Caco-2 (cell line): ENCODE results near the gene COX17. TPM values are rescaled to one million over a fixed set of nuclear protein-coding genes. Genes with fewer than 3 reads are reported as not detected.

Experiments used
- BruUV-seq: library from RNA; stranded (reverse); fragments of 400-500 nt; replicated peaks from 2 replicates; lab custom pipeline; 2021; lab: Mats Ljungman, UMichigan
- CTCF ChIA-PET: fragments of 300-600 bp; sonication (Branson Sonifier 250); formaldehyde crosslinking; loops from one replicate; lab custom pipeline; 2022; ENCODE audit warnings: antibody characterized with exemption; lab: Charles Lee
- POLR2A ChIA-PET: fragments of 300-600 bp; sonication (Branson Sonifier 250); formaldehyde crosslinking; loops from one replicate; lab custom pipeline; 2022; ENCODE audit warnings: antibody characterized with exemption; lab: Charles Lee
- DNase-seq, 2 experiments: peaks; one replicate each; pipeline versions ENCODE4 v3.0.0 to v3.0.0-alpha.2; 2020 to 2022
- H3K27me3 ChIP-seq: replicated peaks from 2 replicates; pipeline ENCODE4 v1.6.0; 2011; ENCODE audit warnings: low read length; ENCODE audit not compliant: control insufficient read depth, insufficient read depth
- H3K36me3 ChIP-seq: 2 replicates; pipeline ENCODE4 v1.5.1; 2011; ENCODE audit warnings: low read length; ENCODE audit not compliant: control insufficient read depth, insufficient read depth
- H3K4me1 ChIP-seq: fragments of 250-450 bp; sonication (Bioruptor Pico); 2 replicates; pipeline ENCODE4 v1.5.1; 2020; ENCODE audit warnings: mild to moderate bottlenecking
- H3K4me3 ChIP-seq: 2 replicates; pipeline ENCODE4 v1.5.1; 2011; ENCODE audit warnings: low read depth, mild to moderate bottlenecking, control low read depth, low read length
- H3K9me3 ChIP-seq: fragments of 250-450 bp; sonication (Bioruptor Pico); 2 replicates; pipeline ENCODE4 v1.5.1; 2020; ENCODE audit warnings: mild to moderate bottlenecking, moderate library complexity
- H3K27ac Mint-ChIP-seq: one replicate; pipeline ENCODE4 v1.8.0; 2022; ENCODE audit warnings: mixed read lengths; ENCODE audit not compliant: unreplicated experiment
- H3K27me3 Mint-ChIP-seq: one replicate; pipeline ENCODE4 v1.8.0; 2022; ENCODE audit warnings: mixed read lengths; ENCODE audit not compliant: insufficient read depth, unreplicated experiment
- H3K36me3 Mint-ChIP-seq: one replicate; pipeline ENCODE4 v1.8.0; 2022; ENCODE audit warnings: mild to moderate bottlenecking, mixed read lengths; ENCODE audit not compliant: insufficient read depth, unreplicated experiment
- H3K4me1 Mint-ChIP-seq: one replicate; pipeline ENCODE4 v1.8.0; 2022; ENCODE audit warnings: low read depth, mixed read lengths; ENCODE audit not compliant: unreplicated experiment
- H3K4me3 Mint-ChIP-seq: one replicate; pipeline ENCODE4 v1.8.0; 2022; ENCODE audit warnings: mild to moderate bottlenecking, moderate library complexity, mixed read lengths; ENCODE audit not compliant: unreplicated experiment
- H3K9me3 Mint-ChIP-seq: one replicate; pipeline ENCODE4 v1.8.0; 2022; ENCODE audit warnings: mixed read lengths; ENCODE audit not compliant: unreplicated experiment
- CTCF ChIP-seq, 2 experiments: fragments of 200-600 bp in 1 of 2; IDR thresholded peaks; 1 replicate in 1 of 2; 2 replicates in 1 of 2; pipeline versions ENCODE4 v1.5.1 to v1.8.0; 2011 to 2022; ENCODE audit warnings: antibody characterized with exemption in 1 of 2, control low read depth in 1 of 2, inconsistent platforms in 1 of 2, low read depth in 1 of 2, low read length in 1 of 2, mild to moderate bottlenecking in 1 of 2, moderate library complexity in 1 of 2; ENCODE audit not compliant: insufficient read depth in 1 of 2, severe bottlenecking in 1 of 2, unreplicated experiment in 1 of 2
- intact Hi-C: fragments of 100-400 bp; cut with micrococcal nuclease; formaldehyde crosslinking; loops from one replicate; pipeline ENCODE4 v1.10.0; 2022; ENCODE audit not compliant: unreplicated experiment
- total RNA-seq: library from RNA; stranded (reverse); gene quantifications from 2 replicates; pipeline ENCODE4 v1.2.3, GENCODE V29; 2022

COX17 gene
- total RNA-seq, 1 experiment from 2014 or later = 43.6 TPM

- H3K36me3 ChIP-seq = no peaks in the 10 kb centered on the region
- intact Hi-C loops = loop anchor here (5.0 kb wide), 1 partner anchor 46 kb away; the partner anchor contains the start of gene COX17
- POLR2A ChIA-PET = no interaction called here
- Mint-ChIP-seq H3K4me3 (no peak overlapping the region), H3K9me3 (no peaks in the 10 kb centered on the region), H3K27me3 (no peaks in the 10 kb centered on the region), H3K36me3 (no peaks in the 10 kb centered on the region), H3K4me1 (peaks cover 7% of the 10 kb centered on the region), H3K27ac (no peak overlapping the region)
- H3K27me3 ChIP-seq = no peaks in the 10 kb centered on the region
- H3K4me1 ChIP-seq = 0 out of 2 replicates have a peak, but pooled peaks cover 3% of the 10 kb centered on the region
- H3K4me3 ChIP-seq = no peak overlapping the region
- no peaks in the 10 kb centered on the region for H3K9me3 ChIP-seq
- no peak for TF ChIP-seq CTCF (IDR thresholded peaks at IDR 0.05; ENCODE audit: insufficient read depth in 1 of 2, low read depth in 1 of 2, low read length in 1 of 2, severe bottlenecking in 1 of 2, unreplicated experiment in 1 of 2)
- CTCF ChIA-PET = no interaction called here
- BruUV-seq = no TSS peak
- DNase-seq = no peak
Observed at GRCh38 chr3:119630880-119631329, 46.3 kb downstream of the COX17 start.

GRCh38 chr3:119630128-119630879, 46.9 kb downstream of the COX17 start:
- H3K27me3 ChIP-seq = no peaks in the 10 kb centered on the region
- H3K27ac Mint-ChIP-seq = no peak overlapping the region
- intact Hi-C loops = loop anchor here (5.0 kb wide), 1 partner anchor 47 kb away; the partner anchor contains the start of gene COX17
- ChIA-PET POLR2A (no interaction called here), CTCF (no interaction called here)
- no TSS peak for BruUV-seq
- no peaks in the 10 kb centered on the region for H3K36me3 Mint-ChIP-seq
- no peak overlapping the region for H3K4me3 ChIP-seq
- DNase-seq = no peak
- no peaks in the 10 kb centered on the region for H3K27me3 Mint-ChIP-seq
- H3K9me3 ChIP-seq = no peaks in the 10 kb centered on the region
- H3K36me3 ChIP-seq = no peaks in the 10 kb centered on the region
- no peaks in the 10 kb centered on the region for H3K9me3 Mint-ChIP-seq
- 0 out of 2 replicates have a peak, but pooled peaks cover 3% of the 10 kb centered on the region for H3K4me1 ChIP-seq
- H3K4me3 Mint-ChIP-seq = no peak overlapping the region
- TF ChIP-seq CTCF (IDR thresholded peaks at IDR 0.05; ENCODE audit: insufficient read depth in 1 of 2, low read depth in 1 of 2, low read length in 1 of 2, severe bottlenecking in 1 of 2, unreplicated experiment in 1 of 2) = no peak
- peaks cover 7% of the 10 kb centered on the region for H3K4me1 Mint-ChIP-seq

- H3K36me3 Mint-ChIP-seq = no peaks in the 10 kb centered on the region
- intact Hi-C loops = no loop called here
- no peaks in the 10 kb centered on the region for H3K9me3 Mint-ChIP-seq
- no peak overlapping the region for H3K27ac Mint-ChIP-seq
- H3K9me3 ChIP-seq = no peaks in the 10 kb centered on the region
- CTCF ChIA-PET = no interaction called here
- H3K4me1 ChIP-seq = 0 out of 2 replicates have a peak, but pooled peaks cover 3% of the 10 kb centered on the region
- H3K36me3 ChIP-seq = no peaks in the 10 kb centered on the region
- TF ChIP-seq CTCF (IDR thresholded peaks at IDR 0.05; ENCODE audit: insufficient read depth in 1 of 2, low read depth in 1 of 2, low read length in 1 of 2, severe bottlenecking in 1 of 2, unreplicated experiment in 1 of 2) = no peak
- peaks cover 7% of the 10 kb centered on the region for H3K4me1 Mint-ChIP-seq
- H3K27me3 Mint-ChIP-seq = no peaks in the 10 kb centered on the region
- no peak for DNase-seq
- BruUV-seq = no TSS peak
- H3K4me3 Mint-ChIP-seq = no peak overlapping the region
- H3K27me3 ChIP-seq = no peaks in the 10 kb centered on the region
- H3K4me3 ChIP-seq = no peak overlapping the region
- POLR2A ChIA-PET = no interaction called here
Observed at GRCh38 chr3:119628816-119629445, 48.3 kb downstream of the COX17 start.
